Prostate gland (tissue), 2 donors: Measurements from ENCODE around the gene FGF12. TPM values are rescaled to one million over a fixed set of nuclear protein-coding genes. Genes with fewer than 3 reads are reported as not detected.

Experiments
- DNase-seq: peaks from one replicate; pipeline ENCODE4 v3.0.0-alpha.2; 2019; ENCODE audit warnings: low spot score
- H3K27ac ChIP-seq, 2 donors: fragments of 200-600 bp; sonication (generic); 2 replicates each; pipeline ENCODE4 v1.5.1; 2017 to 2019
- H3K27me3 ChIP-seq: fragments of 200-600 bp; sonication (generic); replicated peaks from 2 replicates; pipeline ENCODE4 v1.5.1; 2019; ENCODE audit not compliant: insufficient read depth
- H3K36me3 ChIP-seq, 2 donors: fragments of 200-600 bp; sonication (generic); 1 replicate in 1 of 2; 2 replicates in 1 of 2; pipeline versions ENCODE4 v1.5.1 to v1.8.1; 2017 to 2019
- H3K4me1 ChIP-seq: fragments of 200-600 bp; sonication (generic); replicated peaks from 2 replicates; pipeline ENCODE4 v1.5.1; 2019
- H3K4me3 ChIP-seq, 2 donors: fragments of 200-600 bp; sonication (generic); 2 replicates each; pipeline ENCODE4 v1.5.1; 2017 to 2019
- H3K9me3 ChIP-seq: fragments of 200-600 bp; sonication (generic); 2 replicates; pipeline ENCODE4 v1.5.1; 2017
- CTCF ChIP-seq, 4 experiments: fragments of 200-600 bp in 2 of 4; fragments of 450-650 bp in 2 of 4; sonication (generic) in 2 of 4; IDR thresholded peaks; 1 replicate in 3 of 4; 2 replicates in 1 of 4; pipeline ENCODE4 v1.5.1; 2016 to 2019; ENCODE audit warnings: antibody characterized with exemption in 4 of 4, mild to moderate bottlenecking in 2 of 4, moderate library complexity in 2 of 4
- POLR2A ChIP-seq: fragments of 450-650 bp; IDR thresholded peaks from one replicate; pipeline ENCODE4 v1.6.1; 2016; ENCODE audit warnings: antibody characterized with exemption, mild to moderate bottlenecking
- POLR2AphosphoS5 ChIP-seq: sonication (generic); formaldehyde crosslinking; IDR thresholded peaks from one replicate; pipeline ENCODE4 v1.6.1; 2017; ENCODE audit warnings: antibody characterized with exemption
- WGBS: methylation state at CpG from one replicate; pipeline ENCODE4 v1.1.5; 2018; 5-methylcytosine and 5-hydroxymethylcytosine counted together
- intact Hi-C: fragments of 100-400 bp; cut with DNase I; formaldehyde crosslinking; loops from one replicate; pipeline ENCODE4 v1.14.2; 2022
- total RNA-seq, 2 donors: library from RNA; depleted of rRNA; stranded (reverse); fragments of >200 nt; gene quantifications; one replicate each; pipeline ENCODE4 v1.1.0, GENCODE V29; 2016

Gene FGF12
- total RNA-seq, 2 donors from 2014 or later = 2.4 to 5.7 TPM

GRCh38 chr3:192481638-192482037 is 245.7 kb downstream of the FGF12 start:
- DNase-seq = no peak
- no peaks in the 10 kb centered on the region for H3K4me1 ChIP-seq
- WGBS = 47% methylated on average over 5 of the region's 5 CpGs
- no peak overlapping the region for H3K27ac ChIP-seq
- H3K36me3 ChIP-seq = no peaks in the 10 kb centered on the region
- intact Hi-C loops = no loop called here
- H3K27me3 ChIP-seq = no peaks in the 10 kb centered on the region
- TF ChIP-seq CTCF (IDR thresholded peaks at IDR 0.05) (no peak), POLR2A (no peak), POLR2AphosphoS5 (no peak)
- no peak overlapping the region for H3K4me3 ChIP-seq
- no peaks in the 10 kb centered on the region for H3K9me3 ChIP-seq

- H3K27me3 ChIP-seq = peaks cover 5% of the 10 kb centered on the region
- TF ChIP-seq CTCF (IDR thresholded peaks at IDR 0.05) (peak; percentile 34 to 84 (median 68)), POLR2A (no peak)
Observed at GRCh38 chr3:192467230-192468140, 259.9 kb downstream of the FGF12 start.

GRCh38 chr3:192449036-192449435 is 278.3 kb downstream of the FGF12 start:
- TF ChIP-seq CTCF (IDR thresholded peaks at IDR 0.05) = no peak
- no peak for TF ChIP-seq POLR2A
- no peak for TF ChIP-seq POLR2AphosphoS5
- intact Hi-C loops = loop anchor here (10.0 kb wide), 1 partner anchor 1564 kb away; no protein-coding TSS in a partner anchor
- no peaks in the 10 kb centered on the region for H3K36me3 ChIP-seq
- H3K27me3 ChIP-seq = peaks cover 2% of the 10 kb centered on the region
- H3K9me3 ChIP-seq = no peaks in the 10 kb centered on the region
- DNase-seq = no peak
- H3K4me1 ChIP-seq = no peaks in the 10 kb centered on the region
- no peak overlapping the region for H3K4me3 ChIP-seq
- no peak overlapping the region for H3K27ac ChIP-seq
- 83% methylated on average over 4 of the region's 4 CpGs for WGBS

More at GRCh38 chr3:192467230-192468140, 259.9 kb downstream of the FGF12 start:
- WGBS = 38% methylated on average over 13 of the region's 13 CpGs
- no peaks in the 10 kb centered on the region for H3K9me3 ChIP-seq
- H3K4me1 ChIP-seq = no peaks in the 10 kb centered on the region
- H3K36me3 ChIP-seq = no peaks in the 10 kb centered on the region
- H3K4me3 ChIP-seq = no peak overlapping the region
- peak; percentile 52 for DNase-seq
- no peak overlapping the region for H3K27ac ChIP-seq
- intact Hi-C loops = loop anchor here (5.0 kb wide), 1 partner anchor 335 kb away; no protein-coding TSS in a partner anchor

GRCh38 chr3:192445770-192446644 is 281.3 kb downstream of the FGF12 start:
- no peaks in the 10 kb centered on the region for H3K4me1 ChIP-seq
- H3K27me3 ChIP-seq = peaks cover 2% of the 10 kb centered on the region
- H3K9me3 ChIP-seq = no peaks in the 10 kb centered on the region
- H3K27ac ChIP-seq = no peak overlapping the region
- DNase-seq = no peak
- intact Hi-C loops = loop anchor here (10.0 kb wide), 1 partner anchor 1561 kb away; no protein-coding TSS in a partner anchor
- H3K36me3 ChIP-seq = no peaks in the 10 kb centered on the region
- WGBS = 37% methylated on average over 10 of the region's 10 CpGs
- TF ChIP-seq POLR2AphosphoS5 (no peak), POLR2A (no peak), CTCF (IDR thresholded peaks at IDR 0.05) (no peak)
- no peak overlapping the region for H3K4me3 ChIP-seq
